Testis (tissue), 2 donors: ENCODE data around the gene NUTF2.

Experiments used
- CTCF ChIP-seq, 3 experiments: fragments of 450-650 bp in 2 of 3; fragments of 200-600 bp in 1 of 3; sonication (generic) in 1 of 3; IDR thresholded peaks; one replicate each; pipeline ENCODE4 v1.5.1; 2016 to 2019; ENCODE audit warnings: antibody characterized with exemption in 3 of 3, mild to moderate bottlenecking in 2 of 3, moderate library complexity in 1 of 3
- POLR2A ChIP-seq: fragments of 450-650 bp; IDR thresholded peaks from one replicate; pipeline ENCODE4 v1.6.1; 2017; ENCODE audit warnings: antibody characterized with exemption, mild to moderate bottlenecking, moderate library complexity

- no peak for TF ChIP-seq POLR2A
- no peak for TF ChIP-seq CTCF (IDR thresholded peaks at IDR 0.05)
Measured at GRCh38 chr16:67828651-67829050, 18.1 kb upstream of the NUTF2 start.
